ENCODE data around the gene GRK4.

Gene GRK4

DNA sequence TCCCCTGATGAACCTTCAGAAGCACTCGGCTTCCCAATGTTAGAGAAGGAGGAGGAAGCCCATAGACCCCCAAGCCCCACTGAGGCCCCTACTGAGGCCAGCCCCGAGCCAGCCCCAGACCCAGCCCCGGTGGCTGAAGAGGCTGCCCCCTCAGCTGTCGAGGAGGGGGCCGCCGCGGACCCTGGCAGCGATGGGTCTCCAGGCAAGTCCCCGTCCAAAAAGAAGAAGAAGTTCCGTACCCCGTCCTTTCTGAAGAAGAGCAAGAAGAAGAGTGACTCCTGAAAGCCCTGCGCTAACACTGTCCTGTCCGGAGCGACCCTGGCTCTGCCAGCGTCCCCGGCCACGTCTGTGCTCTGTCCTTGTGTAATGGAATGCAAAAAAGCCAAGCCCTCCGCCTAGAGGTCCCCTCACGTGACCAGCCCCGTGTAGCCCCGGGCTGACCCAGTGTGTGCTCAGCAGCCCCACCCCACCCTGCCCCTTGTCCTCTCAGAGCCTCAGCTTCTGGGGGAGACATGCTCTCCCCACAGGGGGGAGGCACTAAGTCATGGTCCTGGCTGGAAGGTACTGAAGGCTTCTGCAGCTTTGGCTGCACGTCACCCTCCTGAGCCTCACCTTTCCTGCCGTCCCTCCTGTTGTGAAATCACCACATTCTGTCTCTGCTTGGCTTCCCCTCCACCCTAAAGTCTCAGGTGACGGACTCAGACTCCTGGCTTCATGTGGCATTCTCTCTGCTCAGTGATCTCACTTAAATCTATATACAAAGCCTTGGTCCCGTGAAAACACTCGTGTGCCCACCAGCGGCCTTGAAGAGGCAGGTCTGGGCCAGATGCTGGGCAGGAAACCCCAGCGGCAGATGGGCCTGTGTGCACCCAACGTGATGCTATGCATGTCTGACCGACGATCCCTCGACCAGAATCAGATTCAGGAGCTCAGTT lies 34.9 kb upstream of the GRK4 start:
- no peak overlapping the region for H3K9ac ChIP-seq (ENCODE audit: low read depth, low read length, poor library complexity)
- H2BK120ac ChIP-seq (ENCODE audit: low read depth, low read length): no peak overlapping the region
- H3K79me1 ChIP-seq (ENCODE audit: low read depth, low read length): peaks cover 12% of the 10 kb centered on the region
- no peak overlapping the region for H2BK15ac ChIP-seq (ENCODE audit: low read length)
- WGBS, 2 donors (ENCODE audit: extremely low coverage in 2 of 2, insufficient read length in 2 of 2, insufficient replicate concordance in 1 of 2): no CpG with 5 or more reads among the region's 32 CpGs
- H3K23ac ChIP-seq (ENCODE audit: low read depth, low read length, poor library complexity): no peak overlapping the region
- no peak overlapping the region for H2AK5ac ChIP-seq (ENCODE audit: low read depth, low read length)
- no peaks in the 10 kb centered on the region for H3K27me3 ChIP-seq (ENCODE audit: control insufficient read depth in 3 of 3, insufficient read depth in 3 of 3, low read depth in 1 of 3, low read length in 3 of 3)
- no peak overlapping the region for H3K4me2 ChIP-seq (ENCODE audit: insufficient read depth, low read length, poor library complexity, severe bottlenecking)
- H2AFZ ChIP-seq (ENCODE audit: low read length): no peak overlapping the region
- no peak overlapping the region for H2BK12ac ChIP-seq (ENCODE audit: low read length)
- H3K9me3 ChIP-seq (replicated peaks in 1 of 2; ENCODE audit: control insufficient read depth in 2 of 2, insufficient read depth in 1 of 2, low read depth in 1 of 2, low read length in 2 of 2): peaks cover 0 to 1% of the 10 kb centered on the region in 2 donors
- H3K4me3 ChIP-seq (ENCODE audit: low read length in 2 of 2): no peak overlapping the region
- peak overlapping the region; percentile 72 for H4K8ac ChIP-seq (ENCODE audit: low read depth, low read length)
- no peak overlapping the region for H2BK5ac ChIP-seq (ENCODE audit: low read length)
- peaks cover 48 to 98% of the 10 kb centered on the region in 2 donors for H3K36me3 ChIP-seq (replicated peaks in 1 of 2; ENCODE audit: control insufficient read depth in 2 of 2, insufficient read depth in 2 of 2, low read length in 2 of 2)
- DNase-seq (ENCODE audit: low spot score): no peak
- H3K4me1 ChIP-seq (ENCODE audit: control insufficient read depth in 2 of 2, insufficient read depth in 1 of 2, low read depth in 1 of 2, low read length in 2 of 2): peaks cover 3 to 4% of the 10 kb centered on the region in 2 donors
- H3K14ac ChIP-seq (ENCODE audit: low read length): no peak overlapping the region
- no peak overlapping the region for H3K27ac ChIP-seq (replicated peaks; ENCODE audit: low read length)
- H3K4ac ChIP-seq (ENCODE audit: low read length): peak overlapping the region; percentile 8
- no peak overlapping the region for H4K91ac ChIP-seq (ENCODE audit: low read depth, low read length, poor library complexity)
- no peak overlapping the region for H3K18ac ChIP-seq (ENCODE audit: low read length)

DNA sequence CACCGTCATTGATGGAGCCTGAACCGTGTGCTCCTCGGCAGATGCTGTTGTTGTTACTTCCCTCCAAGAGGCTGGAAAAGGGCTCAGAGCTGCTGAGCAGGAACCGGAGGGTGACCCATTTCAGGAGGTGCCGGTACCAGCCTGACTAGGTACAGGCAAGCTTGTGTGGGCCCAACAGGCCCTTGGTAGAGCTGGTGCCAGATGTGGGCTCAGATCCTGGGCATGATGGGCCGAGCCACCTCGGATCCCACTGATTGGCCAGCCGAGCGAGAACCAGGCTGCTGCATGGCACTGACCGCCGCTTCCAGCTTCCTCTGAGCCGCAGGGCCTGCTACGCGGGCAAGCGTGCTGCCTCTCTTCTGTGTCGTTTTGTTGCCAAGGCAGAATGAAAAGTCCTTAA lies 33.9 kb upstream of the GRK4 start:
- H2AFZ ChIP-seq (ENCODE audit: low read length): no peak overlapping the region

DNA sequence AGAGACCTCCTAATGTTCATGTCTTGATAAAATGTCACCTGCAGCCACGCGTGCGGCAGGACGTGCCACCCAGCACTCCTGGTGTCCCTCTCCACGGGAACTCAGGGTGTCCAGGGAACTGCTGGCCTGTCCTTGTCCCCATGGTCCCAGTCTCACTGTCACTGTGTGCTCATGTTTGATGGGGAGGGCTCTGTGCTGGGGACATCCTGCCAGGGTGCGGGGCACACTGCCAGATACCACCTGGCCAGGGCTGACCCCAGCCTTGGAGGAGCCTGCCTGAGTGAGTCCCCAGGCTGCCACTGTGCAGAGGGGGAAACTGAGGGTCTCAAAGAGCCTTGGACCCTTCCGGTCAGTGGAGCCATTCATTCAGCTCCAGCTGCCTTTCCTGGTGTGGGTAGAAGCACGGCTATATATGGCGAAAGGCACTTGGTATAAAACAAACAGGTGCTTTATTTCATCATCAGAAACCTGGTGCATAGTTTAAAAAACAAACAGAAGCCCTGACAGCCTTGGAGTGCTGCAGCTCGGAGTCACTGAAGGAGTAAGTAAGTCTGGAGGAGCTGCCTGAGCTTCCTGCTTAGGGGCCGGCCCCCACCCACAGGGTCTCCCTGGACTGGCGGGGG lies 33.1 kb upstream of the GRK4 start:
- no peak overlapping the region for H4K91ac ChIP-seq (ENCODE audit: low read depth, low read length, poor library complexity)
- peaks cover 18% of the 10 kb centered on the region for H3K79me1 ChIP-seq (ENCODE audit: low read depth, low read length)
- no peak overlapping the region for H3K27ac ChIP-seq (replicated peaks; ENCODE audit: low read length)
- no peak overlapping the region for H3K4ac ChIP-seq (ENCODE audit: low read length)
- no peak overlapping the region for H3K4me3 ChIP-seq (ENCODE audit: low read length in 2 of 2)
- no peak overlapping the region for H3K14ac ChIP-seq (ENCODE audit: low read length)
- no peak overlapping the region for H4K8ac ChIP-seq (ENCODE audit: low read depth, low read length)
- H3K36me3 ChIP-seq (replicated peaks in 1 of 2; ENCODE audit: control insufficient read depth in 2 of 2, insufficient read depth in 2 of 2, low read length in 2 of 2): peaks cover 45 to 81% of the 10 kb centered on the region in 2 donors
- H3K9ac ChIP-seq (ENCODE audit: low read depth, low read length, poor library complexity): peak overlapping the region; percentile 21
- no peak overlapping the region for H3K4me2 ChIP-seq (ENCODE audit: insufficient read depth, low read length, poor library complexity, severe bottlenecking)
- peaks cover 3 to 4% of the 10 kb centered on the region in 2 donors for H3K4me1 ChIP-seq (ENCODE audit: control insufficient read depth in 2 of 2, insufficient read depth in 1 of 2, low read depth in 1 of 2, low read length in 2 of 2)
- H3K27me3 ChIP-seq (ENCODE audit: control insufficient read depth in 3 of 3, insufficient read depth in 3 of 3, low read depth in 1 of 3, low read length in 3 of 3): no peaks in the 10 kb centered on the region
- no peak for DNase-seq (ENCODE audit: low spot score)
- H2BK12ac ChIP-seq (ENCODE audit: low read length): no peak overlapping the region
- H2BK15ac ChIP-seq (ENCODE audit: low read length): no peak overlapping the region
- no peak overlapping the region for H2AK5ac ChIP-seq (ENCODE audit: low read depth, low read length)
- no peak overlapping the region for H2BK5ac ChIP-seq (ENCODE audit: low read length)
- H3K9me3 ChIP-seq (replicated peaks in 1 of 2; ENCODE audit: control insufficient read depth in 2 of 2, insufficient read depth in 1 of 2, low read depth in 1 of 2, low read length in 2 of 2): no peaks in the 10 kb centered on the region
- no peak overlapping the region for H3K18ac ChIP-seq (ENCODE audit: low read length)
- no CpG with 5 or more reads among the region's 12 CpGs for WGBS, 2 donors (ENCODE audit: extremely low coverage in 2 of 2, insufficient read length in 2 of 2, insufficient replicate concordance in 1 of 2)
- H2AFZ ChIP-seq (ENCODE audit: low read length): no peak overlapping the region
- peak overlapping the region; percentile 96 for H3K23ac ChIP-seq (ENCODE audit: low read depth, low read length, poor library complexity)
- no peak overlapping the region for H2BK120ac ChIP-seq (ENCODE audit: low read depth, low read length)

More for the DNA sequence above, 33.9 kb upstream of the GRK4 start:
- H2BK5ac ChIP-seq (ENCODE audit: low read length): no peak overlapping the region
- no peak overlapping the region for H3K14ac ChIP-seq (ENCODE audit: low read length)
- peaks cover 16% of the 10 kb centered on the region for H3K79me1 ChIP-seq (ENCODE audit: low read depth, low read length)
- H3K9me3 ChIP-seq (replicated peaks in 1 of 2; ENCODE audit: control insufficient read depth in 2 of 2, insufficient read depth in 1 of 2, low read depth in 1 of 2, low read length in 2 of 2): peaks cover 0 to 1% of the 10 kb centered on the region in 2 donors
- H3K23ac ChIP-seq (ENCODE audit: low read depth, low read length, poor library complexity): no peak overlapping the region
- H2BK15ac ChIP-seq (ENCODE audit: low read length): no peak overlapping the region
- no CpG with 5 or more reads among the region's 16 CpGs for WGBS, 2 donors (ENCODE audit: extremely low coverage in 2 of 2, insufficient read length in 2 of 2, insufficient replicate concordance in 1 of 2)
- no peak overlapping the region for H4K8ac ChIP-seq (ENCODE audit: low read depth, low read length)
- no peak overlapping the region for H2AK5ac ChIP-seq (ENCODE audit: low read depth, low read length)
- H3K9ac ChIP-seq (ENCODE audit: low read depth, low read length, poor library complexity): peak overlapping the region; percentile 55
- no peak for DNase-seq (ENCODE audit: low spot score)
- peaks cover 47 to 89% of the 10 kb centered on the region in 2 donors for H3K36me3 ChIP-seq (replicated peaks in 1 of 2; ENCODE audit: control insufficient read depth in 2 of 2, insufficient read depth in 2 of 2, low read length in 2 of 2)
- no peak overlapping the region for H2BK120ac ChIP-seq (ENCODE audit: low read depth, low read length)
- no peak overlapping the region for H3K4me2 ChIP-seq (ENCODE audit: insufficient read depth, low read length, poor library complexity, severe bottlenecking)
- H4K91ac ChIP-seq (ENCODE audit: low read depth, low read length, poor library complexity): no peak overlapping the region
- H3K27me3 ChIP-seq (ENCODE audit: control insufficient read depth in 3 of 3, insufficient read depth in 3 of 3, low read depth in 1 of 3, low read length in 3 of 3): no peaks in the 10 kb centered on the region
- H2BK12ac ChIP-seq (ENCODE audit: low read length): no peak overlapping the region
- peaks cover 3 to 4% of the 10 kb centered on the region in 2 donors for H3K4me1 ChIP-seq (ENCODE audit: control insufficient read depth in 2 of 2, insufficient read depth in 1 of 2, low read depth in 1 of 2, low read length in 2 of 2)
- H3K27ac ChIP-seq (replicated peaks; ENCODE audit: low read length): no peak overlapping the region
- no peak overlapping the region for H3K18ac ChIP-seq (ENCODE audit: low read length)
- peak overlapping the region in 1 of 2 donors; percentile 43 for H3K4me3 ChIP-seq (ENCODE audit: low read length in 2 of 2)
- no peak overlapping the region for H3K4ac ChIP-seq (ENCODE audit: low read length)
